Endometrial microvascular endothelial cells (primary cell): ENCODE data around the gene PARN. TPM values are rescaled to one million over a fixed set of nuclear protein-coding genes. Genes with fewer than 3 reads are reported as not detected.
"Not testable (repeated sequence)": the region's sequence is repeated elsewhere in the genome, so short reads cannot be mapped to it uniquely, and the experiment has no call there.

Experiments
- in situ Hi-C: cut with HindIII; loops from 2 replicates; pipeline ENCODE4 v1.10.0; 2017; ENCODE audit warnings: low sequenced_read_pairs, low pct_unique_long_range_greater_than_20kb; ENCODE audit errors: inconsistent ontology term
- total RNA-seq: library from RNA; depleted of rRNA; stranded (reverse); fragments of >200 nt; gene quantifications from one replicate; pipeline ENCODE4 v1.2.3, GENCODE V29; 2015; ENCODE audit errors: inconsistent ontology term

The PARN gene
- total RNA-seq: 38.8 TPM

GRCh38 chr16:14629919-14630619 is at the start of gene PARN:
PARN (minus strand) TSS chr16:14630260; CDS start chr16:14630125, 135 bp downstream.
- in situ Hi-C loops: no loop called here

- in situ Hi-C loops: no loop called here
Observed at GRCh38 chr16:14678748-14679497, 48.9 kb upstream of the PARN start.

GRCh38 chr16:14677627-14678026 is 47.6 kb upstream of the PARN start:
- in situ Hi-C loops: no loop called here

- in situ Hi-C loops: no loop called here
Observed at GRCh38 chr16:14676633-14677032, 46.6 kb upstream of the PARN start.

GRCh38 chr16:14672403-14672971 is 42.4 kb upstream of the PARN start:
- in situ Hi-C loops: no loop called here

- in situ Hi-C loops: no loop called here
Observed at GRCh38 chr16:14669776-14670175, 39.7 kb upstream of the PARN start.

GRCh38 chr16:14668556-14669223 is 38.6 kb upstream of the PARN start:
- in situ Hi-C loops: no loop called here

GRCh38 chr16:14667347-14668266 is 37.5 kb upstream of the PARN start:
- in situ Hi-C loops: no loop called here

- in situ Hi-C loops: no loop called here
Observed at GRCh38 chr16:14658063-14658462, 28.0 kb upstream of the PARN start.

GRCh38 chr16:14652726-14653125 is 22.7 kb upstream of the PARN start:
- in situ Hi-C loops: no loop called here

- in situ Hi-C loops: no loop called here
Observed at GRCh38 chr16:14650629-14651028, 20.6 kb upstream of the PARN start.

- in situ Hi-C loops: no loop called here
Observed at GRCh38 chr16:14649816-14650215, 19.8 kb upstream of the PARN start.

- in situ Hi-C loops: no loop called here
Observed at GRCh38 chr16:14641926-14642325, 11.9 kb upstream of the PARN start.

GRCh38 chr16:14641206-14641605 is 11.1 kb upstream of the PARN start:
- in situ Hi-C loops: no loop called here

GRCh38 chr16:14640538-14640937 is 10.5 kb upstream of the PARN start:
- in situ Hi-C loops: no loop called here

- in situ Hi-C loops: not testable (repeated sequence)
Observed at GRCh38 chr16:14636951-14637240, 6.8 kb upstream of the PARN start.

- in situ Hi-C loops: not testable (repeated sequence)
Observed at GRCh38 chr16:14636179-14636950, 6.3 kb upstream of the PARN start.
